HepG2 (cell line): ENCODE results near the gene TSTD1. TPM values are rescaled to one million over a fixed set of nuclear protein-coding genes. Genes with fewer than 3 reads are reported as not detected.

Source experiments
- CBFB ChIP-seq: sonication (generic); formaldehyde crosslinking; IDR thresholded peaks from 2 replicates; pipeline ENCODE4 v1.4.0; 2020; ENCODE audit warnings: missing genetic modification reagents
- ELF4 ChIP-seq: sonication (generic); formaldehyde crosslinking; IDR thresholded peaks from 2 replicates; pipeline ENCODE4 v1.5.0; 2020; ENCODE audit warnings: missing genetic modification reagents, mild to moderate bottlenecking, moderate library complexity, borderline replicate concordance
- KDM2A ChIP-seq: sonication (generic); formaldehyde crosslinking; IDR thresholded peaks from 2 replicates; pipeline ENCODE4 v1.4.0; 2020; ENCODE audit warnings: low read depth, missing genetic modification reagents, borderline replicate concordance
- NCOA1 ChIP-seq: sonication (generic); formaldehyde crosslinking; IDR thresholded peaks from 2 replicates; pipeline ENCODE4 v1.9.0; 2021; ENCODE audit warnings: missing genetic modification reagents
- NFRKB ChIP-seq: fragments of 450-650 bp; IDR thresholded peaks from 2 replicates; pipeline ENCODE4 v1.6.1; 2017
- SATB2 ChIP-seq: sonication (generic); formaldehyde crosslinking; IDR thresholded peaks from 2 replicates; pipeline ENCODE4 v1.5.0; 2020; ENCODE audit warnings: missing genetic modification reagents
- TOPORS ChIP-seq: sonication (generic); formaldehyde crosslinking; IDR thresholded peaks from 2 replicates; pipeline ENCODE4 v1.8.0; 2023; ENCODE audit warnings: mild to moderate bottlenecking, missing genetic modification reagents
- WIZ ChIP-seq: sonication (generic); formaldehyde crosslinking; IDR thresholded peaks from 2 replicates; pipeline ENCODE4 v1.5.1; 2020; ENCODE audit warnings: mild to moderate bottlenecking, missing genetic modification reagents
- ZFP36 ChIP-seq: fragments of 150-350 bp; IDR thresholded peaks from 2 replicates; pipeline ENCODE4 v1.6.1; 2018; ENCODE audit warnings: borderline replicate concordance, low read length, low read depth; ENCODE audit not compliant: partially characterized antibody
- ZNF12 ChIP-seq: sonication (generic); formaldehyde crosslinking; IDR thresholded peaks from 2 replicates; pipeline ENCODE4 v1.5.0; 2020; ENCODE audit warnings: missing genetic modification reagents
- ZNF143 ChIP-seq: sonication (generic); formaldehyde crosslinking; IDR thresholded peaks from 2 replicates; pipeline ENCODE4 v1.4.0; 2020; ENCODE audit warnings: missing genetic modification reagents
- ZNF3 ChIP-seq: IDR thresholded peaks from 2 replicates; pipeline ENCODE4 v1.7.0; 2017; ENCODE audit warnings: inconsistent platforms
- ZNF547 ChIP-seq: sonication (generic); formaldehyde crosslinking; IDR thresholded peaks from 2 replicates; pipeline ENCODE4 v1.5.1; 2020; ENCODE audit warnings: mild to moderate bottlenecking, missing genetic modification reagents
- ZNF773 ChIP-seq: sonication (generic); formaldehyde crosslinking; IDR thresholded peaks from 2 replicates; pipeline ENCODE4 v1.4.0; 2020; ENCODE audit warnings: missing genetic modification reagents, borderline replicate concordance
- ZSCAN9 ChIP-seq: IDR thresholded peaks from 2 replicates; pipeline ENCODE4 v1.6.1; 2016; ENCODE audit warnings: borderline replicate concordance
- polyA plus RNA-seq, 8 experiments: library from polyadenylated mRNA; depleted of rRNA in 3 of 8; stranded (reverse) in 7 of 8; unstranded in 1 of 8; fragments of >200 nt; fragmentation: Illumina TruSeq in 4 of 8; extraction: Trizol in 4 of 8; gene quantifications; 2 replicates each; pipeline versions ENCODE4 v1.2.1 to v1.2.3, GENCODE V29; 2011 to 2016; ENCODE audit warnings: low read depth in 4 of 8, missing spikeins in 1 of 8, mixed read lengths in 1 of 8; ENCODE audit not compliant: insufficient read depth in 1 of 8
- total RNA-seq, 5 experiments: library from RNA; depleted of rRNA; stranded (reverse); fragments of >200 nt; fragmentation: Illumina TruSeq; extraction: Trizol; gene quantifications; 2 replicates each; pipeline ENCODE4 v1.2.3, GENCODE V29; 2016; ENCODE audit warnings: low read depth in 1 of 5
- TF ChIP-seq, protein P1 (sequence below): sonication (generic); formaldehyde crosslinking; IDR thresholded peaks from 2 replicates; pipeline ENCODE4 v1.5.0; 2020; ENCODE audit warnings: mild to moderate bottlenecking, missing genetic modification reagents, borderline replicate concordance
- TF ChIP-seq, protein P2 (sequence below): sonication (generic); formaldehyde crosslinking; IDR thresholded peaks from 2 replicates; pipeline ENCODE4 v1.4.0; 2020; ENCODE audit warnings: mild to moderate bottlenecking, low read depth, missing genetic modification reagents
- TF ChIP-seq, protein P3 (sequence below): sonication (generic); formaldehyde crosslinking; IDR thresholded peaks from 2 replicates; pipeline ENCODE4 v1.8.1; 2023; ENCODE audit warnings: mild to moderate bottlenecking, missing genetic modification reagents

TSTD1 gene
- total and polyA plus RNA-seq, 2 of the 13 experiments (the other 11 are each of a cell fraction or from before 2014, with no cell fraction given), result 0.15 to 0.31 TPM

DNA sequence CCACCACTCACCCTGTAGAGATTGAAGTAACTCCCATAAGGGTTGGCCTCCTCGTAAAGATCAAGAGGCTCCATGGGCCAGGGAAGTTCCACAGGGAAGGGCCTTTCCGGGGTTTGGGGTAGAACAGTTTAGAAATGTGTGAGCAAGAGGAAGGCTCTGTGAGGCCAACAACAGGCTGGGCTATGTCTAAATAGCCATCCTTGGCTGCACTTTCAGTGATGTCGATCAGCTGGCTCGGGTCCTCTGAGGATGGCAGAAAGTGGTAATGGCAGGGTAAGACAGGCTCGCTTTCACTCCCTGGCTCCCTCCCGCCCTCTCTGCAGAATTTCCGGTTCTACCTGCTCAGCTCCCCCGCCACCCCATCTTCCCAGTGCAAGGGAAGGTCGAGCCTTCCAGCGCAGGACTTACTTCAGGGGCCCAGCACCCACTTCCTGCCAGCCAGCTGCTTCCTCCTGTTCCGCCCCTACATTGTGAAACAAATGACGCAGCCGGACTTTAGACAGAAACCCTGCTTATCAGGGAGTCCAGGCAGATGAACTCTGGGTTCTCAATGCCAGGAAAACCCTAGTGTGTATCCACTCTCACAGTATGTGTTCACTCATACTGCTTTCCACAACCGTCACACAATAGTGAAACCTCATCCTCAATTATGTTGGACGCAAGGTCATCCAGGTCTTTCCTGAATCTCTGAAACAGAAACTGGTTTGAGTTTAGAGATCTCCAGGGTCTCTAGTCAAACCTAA is 25.1 kb downstream of the TSTD1 start (continued):
- TF ChIP-seq, protein P1, sequence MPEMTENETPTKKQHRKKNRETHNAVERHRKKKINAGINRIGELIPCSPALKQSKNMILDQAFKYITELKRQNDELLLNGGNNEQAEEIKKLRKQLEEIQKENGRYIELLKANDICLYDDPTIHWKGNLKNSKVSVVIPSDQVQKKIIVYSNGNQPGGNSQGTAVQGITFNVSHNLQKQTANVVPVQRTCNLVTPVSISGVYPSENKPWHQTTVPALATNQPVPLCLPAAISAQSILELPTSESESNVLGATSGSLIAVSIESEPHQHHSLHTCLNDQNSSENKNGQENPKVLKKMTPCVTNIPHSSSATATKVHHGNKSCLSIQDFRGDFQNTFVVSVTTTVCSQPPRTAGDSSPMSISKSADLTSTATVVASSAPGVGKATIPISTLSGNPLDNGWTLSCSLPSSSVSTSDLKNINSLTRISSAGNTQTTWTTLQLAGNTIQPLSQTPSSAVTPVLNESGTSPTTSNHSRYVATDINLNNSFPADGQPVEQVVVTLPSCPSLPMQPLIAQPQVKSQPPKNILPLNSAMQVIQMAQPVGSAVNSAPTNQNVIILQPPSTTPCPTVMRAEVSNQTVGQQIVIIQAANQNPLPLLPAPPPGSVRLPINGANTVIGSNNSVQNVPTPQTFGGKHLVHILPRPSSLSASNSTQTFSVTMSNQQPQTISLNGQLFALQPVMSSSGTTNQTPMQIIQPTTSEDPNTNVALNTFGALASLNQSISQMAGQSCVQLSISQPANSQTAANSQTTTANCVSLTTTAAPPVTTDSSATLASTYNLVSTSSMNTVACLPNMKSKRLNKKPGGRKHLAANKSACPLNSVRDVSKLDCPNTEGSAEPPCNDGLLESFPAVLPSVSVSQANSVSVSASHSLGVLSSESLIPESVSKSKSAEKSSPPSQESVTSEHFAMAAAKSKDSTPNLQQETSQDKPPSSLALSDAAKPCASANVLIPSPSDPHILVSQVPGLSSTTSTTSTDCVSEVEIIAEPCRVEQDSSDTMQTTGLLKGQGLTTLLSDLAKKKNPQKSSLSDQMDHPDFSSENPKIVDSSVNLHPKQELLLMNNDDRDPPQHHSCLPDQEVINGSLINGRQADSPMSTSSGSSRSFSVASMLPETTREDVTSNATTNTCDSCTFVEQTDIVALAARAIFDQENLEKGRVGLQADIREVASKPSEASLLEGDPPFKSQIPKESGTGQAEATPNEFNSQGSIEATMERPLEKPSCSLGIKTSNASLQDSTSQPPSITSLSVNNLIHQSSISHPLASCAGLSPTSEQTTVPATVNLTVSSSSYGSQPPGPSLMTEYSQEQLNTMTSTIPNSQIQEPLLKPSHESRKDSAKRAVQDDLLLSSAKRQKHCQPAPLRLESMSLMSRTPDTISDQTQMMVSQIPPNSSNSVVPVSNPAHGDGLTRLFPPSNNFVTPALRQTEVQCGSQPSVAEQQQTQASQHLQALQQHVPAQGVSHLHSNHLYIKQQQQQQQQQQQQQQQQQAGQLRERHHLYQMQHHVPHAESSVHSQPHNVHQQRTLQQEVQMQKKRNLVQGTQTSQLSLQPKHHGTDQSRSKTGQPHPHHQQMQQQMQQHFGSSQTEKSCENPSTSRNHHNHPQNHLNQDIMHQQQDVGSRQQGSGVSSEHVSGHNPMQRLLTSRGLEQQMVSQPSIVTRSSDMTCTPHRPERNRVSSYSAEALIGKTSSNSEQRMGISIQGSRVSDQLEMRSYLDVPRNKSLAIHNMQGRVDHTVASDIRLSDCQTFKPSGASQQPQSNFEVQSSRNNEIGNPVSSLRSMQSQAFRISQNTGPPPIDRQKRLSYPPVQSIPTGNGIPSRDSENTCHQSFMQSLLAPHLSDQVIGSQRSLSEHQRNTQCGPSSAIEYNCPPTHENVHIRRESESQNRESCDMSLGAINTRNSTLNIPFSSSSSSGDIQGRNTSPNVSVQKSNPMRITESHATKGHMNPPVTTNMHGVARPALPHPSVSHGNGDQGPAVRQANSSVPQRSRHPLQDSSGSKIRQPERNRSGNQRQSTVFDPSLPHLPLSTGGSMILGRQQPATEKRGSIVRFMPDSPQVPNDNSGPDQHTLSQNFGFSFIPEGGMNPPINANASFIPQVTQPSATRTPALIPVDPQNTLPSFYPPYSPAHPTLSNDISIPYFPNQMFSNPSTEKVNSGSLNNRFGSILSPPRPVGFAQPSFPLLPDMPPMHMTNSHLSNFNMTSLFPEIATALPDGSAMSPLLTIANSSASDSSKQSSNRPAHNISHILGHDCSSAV, result no peak
- TF ChIP-seq ZNF773 (CRISPR knock-in tag), result no peak
- peak; percentile 52; the same call in 1 of the 2 replicates for TF ChIP-seq NCOA1 (CRISPR knock-in tag)
- TF ChIP-seq KDM2A, result peak; percentile 85
- TF ChIP-seq ZNF3 (CRISPR knock-in tag), result peak; percentile 60; the same call in 1 of the 2 replicates
- no peak for TF ChIP-seq SATB2 (CRISPR knock-in tag)
- TF ChIP-seq CBFB (CRISPR knock-in tag), result peak; percentile 79
- TF ChIP-seq WIZ (CRISPR knock-in tag), result no peak; the same call in 1 of the 2 replicates
- TF ChIP-seq, protein P2, sequence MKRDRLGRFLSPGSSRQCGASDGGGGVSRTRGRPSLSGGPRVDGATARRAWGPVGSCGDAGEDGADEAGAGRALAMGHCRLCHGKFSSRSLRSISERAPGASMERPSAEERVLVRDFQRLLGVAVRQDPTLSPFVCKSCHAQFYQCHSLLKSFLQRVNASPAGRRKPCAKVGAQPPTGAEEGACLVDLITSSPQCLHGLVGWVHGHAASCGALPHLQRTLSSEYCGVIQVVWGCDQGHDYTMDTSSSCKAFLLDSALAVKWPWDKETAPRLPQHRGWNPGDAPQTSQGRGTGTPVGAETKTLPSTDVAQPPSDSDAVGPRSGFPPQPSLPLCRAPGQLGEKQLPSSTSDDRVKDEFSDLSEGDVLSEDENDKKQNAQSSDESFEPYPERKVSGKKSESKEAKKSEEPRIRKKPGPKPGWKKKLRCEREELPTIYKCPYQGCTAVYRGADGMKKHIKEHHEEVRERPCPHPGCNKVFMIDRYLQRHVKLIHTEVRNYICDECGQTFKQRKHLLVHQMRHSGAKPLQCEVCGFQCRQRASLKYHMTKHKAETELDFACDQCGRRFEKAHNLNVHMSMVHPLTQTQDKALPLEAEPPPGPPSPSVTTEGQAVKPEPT (CRISPR knock-in tag), result peak; percentile 55; the same call in 1 of the 2 replicates
- peak; percentile 87; the same call in 1 of the 2 replicates for TF ChIP-seq ZSCAN9 (CRISPR knock-in tag)
- TF ChIP-seq ELF4 (CRISPR knock-in tag), result peak; percentile 91
- TF ChIP-seq ZNF547 (CRISPR knock-in tag), result no peak
- no peak for TF ChIP-seq NFRKB
- TF ChIP-seq TOPORS (CRISPR knock-in tag), result no peak
- peak; percentile 30; the same call in 1 of the 2 replicates for TF ChIP-seq ZNF143 (CRISPR knock-in tag)
- TF ChIP-seq, protein P3, sequence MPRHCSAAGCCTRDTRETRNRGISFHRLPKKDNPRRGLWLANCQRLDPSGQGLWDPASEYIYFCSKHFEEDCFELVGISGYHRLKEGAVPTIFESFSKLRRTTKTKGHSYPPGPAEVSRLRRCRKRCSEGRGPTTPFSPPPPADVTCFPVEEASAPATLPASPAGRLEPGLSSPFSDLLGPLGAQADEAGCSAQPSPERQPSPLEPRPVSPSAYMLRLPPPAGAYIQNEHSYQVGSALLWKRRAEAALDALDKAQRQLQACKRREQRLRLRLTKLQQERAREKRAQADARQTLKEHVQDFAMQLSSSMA (CRISPR knock-in tag), result peak; percentile 84
- TF ChIP-seq ZFP36, result no peak
- TF ChIP-seq ZNF12 (CRISPR knock-in tag), result no peak
